ENCODE measurements around the gene MARK2.

The MARK2 gene

DNA sequence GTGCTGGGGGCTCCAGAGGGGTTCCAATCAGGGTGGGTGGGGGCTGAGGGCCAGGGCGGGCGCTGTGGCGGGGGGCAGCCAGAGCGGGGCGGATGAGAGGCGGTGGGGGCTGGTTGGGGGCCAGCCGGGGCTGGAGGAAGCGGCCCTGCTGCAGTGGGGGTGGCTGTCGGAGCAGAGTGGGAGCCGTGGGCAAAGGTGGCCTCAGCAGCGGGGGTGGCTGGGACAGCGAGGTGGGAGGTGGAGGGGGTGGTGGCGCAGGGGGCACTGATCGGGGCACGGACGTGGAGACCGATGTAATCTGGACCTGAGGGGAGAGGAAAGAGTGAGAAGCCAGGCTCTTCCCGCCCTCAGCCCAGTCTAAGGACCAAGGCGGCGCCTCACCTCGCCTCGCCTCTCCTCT is 73.0 kb downstream of the MARK2 start:
- DNase-seq, result no peak

DNA sequence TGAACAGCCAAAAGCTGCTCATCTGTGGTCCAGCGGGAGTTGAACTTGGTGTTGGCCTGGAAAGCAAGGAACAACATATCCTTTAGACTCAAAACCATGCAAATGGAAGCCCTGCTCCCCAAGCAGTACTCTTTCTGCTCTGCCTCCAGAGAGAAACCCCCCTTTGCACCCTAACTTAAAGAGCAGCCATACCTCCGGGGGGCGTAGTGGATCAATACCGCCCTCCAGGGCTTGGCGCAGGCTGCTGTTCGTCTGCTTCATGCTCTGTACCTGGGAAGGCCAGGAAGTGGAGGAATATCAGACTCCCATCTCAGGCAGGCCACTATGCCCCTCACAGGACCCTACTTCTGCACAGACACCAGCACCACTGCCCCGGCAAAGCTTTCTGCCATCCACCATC is 73.8 kb downstream of the MARK2 start:
- DNase-seq, result no peak

DNA sequence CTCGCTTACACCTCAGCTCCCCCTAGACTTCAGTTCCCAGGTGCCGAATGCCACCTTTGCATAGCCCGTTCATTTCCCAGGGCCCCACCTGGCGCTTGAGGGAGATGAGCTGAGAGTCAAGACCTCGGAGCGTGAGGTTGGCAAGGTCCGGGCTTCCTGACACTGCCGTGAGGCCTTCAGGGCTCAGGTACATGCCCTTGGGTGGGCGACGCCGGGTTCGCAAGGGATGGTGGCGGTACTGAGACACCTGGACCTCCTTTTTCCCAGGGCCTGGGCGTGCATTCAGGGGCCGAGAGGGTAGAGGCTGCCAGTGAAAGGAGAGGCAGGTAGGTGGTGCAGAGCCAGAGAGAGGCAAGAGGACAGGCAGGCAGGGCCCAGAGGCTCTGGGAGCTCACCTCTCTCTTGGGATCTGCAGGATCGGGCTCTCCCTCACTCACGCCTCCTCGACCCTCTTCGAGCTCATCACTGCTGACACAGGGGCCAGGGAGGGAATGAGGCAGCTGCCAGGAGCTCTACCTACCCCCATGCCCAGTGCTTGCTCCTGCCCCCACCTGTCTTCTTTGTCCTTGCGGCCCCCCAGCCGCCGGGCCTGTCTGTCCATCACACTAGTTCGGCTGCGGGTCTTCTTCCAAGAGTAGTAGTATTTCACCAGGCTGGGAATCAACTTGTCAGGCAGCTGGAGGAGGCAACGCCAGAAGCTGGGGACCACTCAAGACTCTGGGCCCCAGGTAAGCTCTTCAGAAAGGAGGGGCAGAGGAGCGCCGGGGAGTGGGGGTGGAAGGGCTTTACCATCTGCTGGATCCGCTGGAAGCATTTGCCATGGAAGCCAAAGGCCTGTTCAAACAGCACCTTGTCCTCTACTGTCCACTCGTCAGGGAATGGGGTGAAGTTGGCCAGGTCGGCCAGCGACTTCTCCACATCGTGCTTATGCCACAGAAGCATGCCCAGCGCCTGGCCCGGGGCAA is 75.2 kb downstream of the MARK2 start:
- no peak for DNase-seq

DNA sequence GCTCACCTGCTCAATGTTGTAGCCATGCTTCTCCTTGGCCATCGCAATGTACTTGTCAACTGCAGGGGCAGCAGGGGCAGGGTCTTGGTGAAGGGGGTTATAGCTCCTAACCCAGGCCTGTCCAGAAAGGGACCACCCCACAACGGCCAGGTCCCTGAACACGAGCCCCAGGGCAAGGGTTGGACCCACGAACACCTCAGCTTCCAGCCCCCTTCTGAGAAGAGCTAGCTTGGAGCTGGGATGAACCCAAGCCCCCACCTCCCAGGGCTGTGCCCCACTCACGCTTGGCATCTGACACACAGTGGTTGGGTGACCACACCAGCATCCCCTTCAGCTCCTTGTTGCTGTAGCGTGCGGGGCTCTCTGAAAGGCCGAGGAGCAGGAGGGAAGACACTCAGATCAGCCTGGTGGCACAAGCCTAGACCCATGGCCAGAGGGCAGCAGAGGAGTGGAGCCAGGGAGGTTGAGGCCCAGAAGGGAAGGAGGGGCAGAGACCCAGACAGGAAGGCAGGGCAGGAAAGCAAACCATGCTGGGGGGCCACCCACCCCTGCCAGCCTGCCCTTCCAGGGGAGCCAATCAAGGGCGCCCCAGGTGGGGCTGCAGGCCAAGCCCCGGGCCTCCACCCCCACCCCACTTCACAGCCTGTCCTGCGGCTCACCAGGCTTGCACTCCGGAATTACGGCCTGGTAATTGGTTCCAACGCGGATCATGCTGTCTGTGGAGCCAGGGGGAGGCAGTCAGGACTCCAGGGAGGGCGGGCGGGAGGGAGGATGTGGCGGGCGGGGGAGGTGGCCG is 76.2 kb downstream of the MARK2 start:
- no peak for DNase-seq

DNA sequence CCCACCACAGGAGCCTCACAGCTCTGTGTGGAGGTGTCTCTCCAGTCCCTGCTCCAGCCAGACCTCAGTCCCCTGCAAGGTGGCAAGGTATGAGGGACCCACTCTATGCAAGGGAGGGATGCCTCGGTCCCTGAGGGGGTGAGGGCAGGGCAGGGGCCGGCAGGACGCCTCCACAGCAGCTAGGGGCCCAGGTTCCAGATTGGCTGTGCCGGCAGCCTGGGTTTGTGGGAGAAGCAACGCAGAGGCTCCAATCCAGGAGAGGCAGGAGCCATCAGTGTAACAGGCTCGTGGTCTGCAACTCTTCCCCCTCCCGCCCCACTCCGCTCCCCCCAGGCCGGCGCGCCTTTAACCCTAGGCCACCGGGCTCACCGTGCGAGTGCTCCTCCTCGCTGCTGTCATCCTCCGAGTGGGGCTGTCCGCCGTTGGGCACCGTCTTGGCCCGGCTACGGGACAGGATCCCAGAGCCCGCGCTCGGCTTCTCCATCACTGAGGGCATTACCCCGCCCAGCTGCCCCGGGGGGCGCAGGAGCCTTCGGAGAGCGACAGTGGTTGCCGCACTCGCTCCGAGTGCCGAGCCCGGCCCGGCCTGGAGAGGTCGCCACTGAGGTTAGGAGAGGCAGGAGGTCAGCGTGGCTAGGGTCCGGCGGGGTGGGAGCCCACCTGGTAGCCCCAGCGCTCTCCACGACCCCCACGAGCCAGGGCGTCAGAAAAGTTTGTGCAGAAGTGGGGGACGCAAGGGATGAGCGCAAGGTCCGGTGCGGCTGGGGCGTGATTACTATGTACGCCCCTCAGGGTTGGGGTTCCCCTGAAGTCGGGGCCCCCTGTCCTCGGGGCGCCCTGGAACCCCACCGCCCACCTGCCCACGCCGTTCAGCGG is 77.3 kb downstream of the MARK2 start:
- peak in 1 of 2 donors; percentile 25 for DNase-seq

DNA sequence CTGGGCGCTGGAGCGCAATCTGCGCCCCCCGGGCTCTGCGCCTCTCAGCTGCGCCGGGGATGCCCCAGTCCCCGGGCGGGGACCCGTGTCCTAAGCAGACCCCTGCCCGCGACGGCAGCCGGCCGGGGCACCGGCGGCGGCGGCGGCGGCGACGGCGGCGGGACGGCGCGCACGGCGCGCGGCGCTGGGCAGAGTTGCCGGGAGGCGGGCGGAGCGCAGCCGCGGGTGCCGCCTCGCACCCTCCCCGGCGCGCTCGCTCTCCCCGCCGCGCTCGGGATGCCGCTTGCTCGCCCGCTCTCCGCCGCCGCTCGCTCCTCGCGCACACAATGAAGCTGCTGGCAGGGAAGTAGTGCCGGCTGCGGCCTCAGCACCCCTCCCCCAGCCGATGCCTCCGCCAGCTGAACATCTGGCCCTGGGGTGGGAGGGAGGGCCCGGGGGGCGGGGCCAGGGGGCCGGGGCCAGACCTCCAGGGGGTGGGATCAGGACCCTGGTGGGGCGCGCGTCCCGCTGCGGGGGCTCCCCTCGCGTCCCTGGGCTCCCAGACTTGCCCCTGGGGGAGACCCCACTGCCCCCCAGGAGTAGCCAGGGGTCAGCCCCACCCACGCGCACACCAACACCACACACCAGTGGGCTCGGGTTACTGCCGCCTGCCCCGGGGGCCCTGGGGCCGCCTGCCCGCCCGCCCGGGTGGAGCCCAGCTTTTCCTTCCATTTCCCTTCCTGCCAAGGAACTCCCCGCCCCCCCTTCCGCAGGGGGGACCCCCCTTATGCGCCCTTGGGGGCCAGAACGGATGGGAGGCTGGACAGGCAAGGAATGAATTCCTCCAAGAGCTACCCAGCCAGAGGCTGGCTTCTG is 78.2 kb downstream of the MARK2 start, which contains the start of gene RCOR2:
Gene RCOR2, minus strand, starts transcription at position 328 of the 855 bp plus-strand sequence. CDS start 708 bp downstream, outside the sequence.
- peak; percentile 78 to 84 for DNase-seq

DNA sequence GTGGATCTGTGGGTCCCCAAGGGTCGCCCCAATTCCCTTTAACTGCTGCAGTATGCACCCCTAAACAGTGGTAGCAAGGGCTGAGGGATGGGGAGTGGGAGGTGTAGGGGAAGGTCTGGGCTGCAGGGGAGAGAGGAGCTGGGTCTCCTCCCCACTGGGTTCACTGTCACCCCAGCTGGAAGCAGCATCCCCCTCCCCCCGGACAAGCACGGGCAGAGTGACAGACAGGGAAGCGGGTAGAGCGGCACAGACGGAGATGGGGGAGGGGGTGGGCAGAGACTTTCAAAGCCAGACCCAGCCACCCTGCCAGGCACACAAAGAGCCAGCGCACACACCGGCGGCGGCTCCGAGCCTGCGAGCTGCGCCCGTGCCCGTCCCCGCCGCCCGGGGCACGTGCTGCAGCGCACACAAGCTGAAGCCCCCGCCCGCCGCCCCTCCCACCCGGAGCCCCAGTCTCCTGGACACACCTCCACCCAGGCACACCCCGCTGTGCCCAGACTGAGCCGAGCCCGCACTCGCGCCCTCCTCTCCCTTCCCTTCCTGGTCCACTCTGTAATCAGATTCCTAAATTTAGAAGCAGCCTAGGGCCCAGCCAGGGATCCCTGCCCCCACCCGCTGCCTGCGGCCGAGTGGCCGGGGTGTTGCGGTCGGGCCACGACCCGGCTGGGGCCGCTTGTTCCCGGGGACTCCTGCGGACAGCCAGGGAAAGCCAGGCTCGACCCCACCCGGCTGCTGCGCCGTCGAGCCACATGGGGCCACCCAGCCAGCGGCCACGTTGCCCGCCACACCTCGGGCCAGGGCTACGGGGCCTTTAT is 79.0 kb downstream of the MARK2 start:
- DNase-seq, result peak; percentile 66 to 77

DNA sequence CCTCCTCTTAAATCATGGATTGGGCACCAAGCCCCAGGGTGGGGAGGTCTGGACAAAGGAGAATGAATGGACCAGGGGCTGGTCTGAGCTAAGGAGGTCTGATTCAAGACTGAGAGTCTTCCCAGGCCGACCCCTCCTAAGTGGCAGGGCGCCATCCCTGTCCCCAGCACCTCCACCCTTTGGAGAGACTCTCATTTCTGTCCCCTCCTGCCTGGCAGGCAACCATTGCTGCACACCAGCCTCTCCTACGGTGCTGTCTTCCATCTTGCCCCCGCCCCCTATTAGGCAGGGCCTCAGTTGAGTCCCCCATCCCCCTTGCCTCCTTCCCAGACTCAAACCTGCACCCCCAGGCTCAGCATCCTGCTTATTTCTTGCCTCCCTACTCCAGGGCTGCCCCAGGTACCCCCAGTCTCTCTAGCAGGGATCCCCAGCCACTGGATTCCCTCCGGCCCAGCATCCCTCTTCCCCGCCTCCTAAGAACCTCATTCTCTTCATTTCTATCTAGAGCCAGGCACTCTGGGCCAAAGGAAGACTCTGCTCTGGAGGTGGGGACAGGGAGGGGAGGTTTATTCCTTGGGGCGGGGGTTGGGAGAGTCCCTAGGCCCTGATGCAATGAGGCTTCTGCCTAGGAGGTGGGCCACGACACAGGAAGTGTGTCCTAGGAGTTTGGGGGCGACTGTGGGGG is 79.7 kb downstream of the MARK2 start:
- DNase-seq, result no peak

DNA sequence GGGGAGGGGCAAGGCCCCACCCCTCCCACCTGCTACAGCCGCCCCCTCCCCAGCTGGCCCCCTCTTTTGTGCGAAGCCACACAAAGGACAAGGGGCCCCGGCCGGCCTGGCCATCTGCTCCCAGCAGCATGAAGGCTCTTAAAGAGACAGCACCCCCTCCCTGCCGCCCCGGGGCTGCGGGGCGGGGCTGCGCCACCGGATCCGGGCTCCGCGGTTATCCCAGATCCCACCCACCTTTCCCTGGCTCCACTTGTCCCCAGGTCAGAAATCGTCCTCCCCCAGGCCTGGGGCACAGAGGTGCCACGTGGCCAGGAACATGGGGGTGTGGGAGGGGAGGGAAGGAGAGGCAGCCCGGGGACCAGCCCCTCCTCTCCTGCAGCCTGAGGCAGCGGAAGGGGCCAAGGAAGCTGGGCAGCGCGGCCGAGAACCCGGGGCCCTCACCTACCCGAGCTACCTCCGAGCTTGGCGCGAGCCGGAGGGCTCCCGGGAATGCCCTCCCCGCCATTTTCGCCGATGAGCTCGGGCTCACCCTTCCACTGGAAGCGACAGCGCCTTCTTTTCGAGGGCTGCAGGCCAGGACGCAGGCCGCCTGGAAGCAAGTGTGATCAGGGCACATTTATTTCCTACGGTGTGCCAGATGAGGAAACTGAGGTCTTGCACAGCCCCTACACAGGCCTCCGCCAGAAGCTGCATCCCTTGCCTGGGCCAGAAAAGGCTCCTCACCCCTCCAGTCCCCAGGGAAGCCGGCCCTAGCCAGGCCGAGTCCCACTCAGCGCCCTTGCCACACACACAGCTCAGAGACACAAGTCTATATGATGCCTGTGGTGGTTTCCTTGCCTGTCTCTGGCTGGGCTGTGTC is 80.6 kb downstream of the MARK2 start:
- peak; percentile 35 to 63 for DNase-seq

DNA sequence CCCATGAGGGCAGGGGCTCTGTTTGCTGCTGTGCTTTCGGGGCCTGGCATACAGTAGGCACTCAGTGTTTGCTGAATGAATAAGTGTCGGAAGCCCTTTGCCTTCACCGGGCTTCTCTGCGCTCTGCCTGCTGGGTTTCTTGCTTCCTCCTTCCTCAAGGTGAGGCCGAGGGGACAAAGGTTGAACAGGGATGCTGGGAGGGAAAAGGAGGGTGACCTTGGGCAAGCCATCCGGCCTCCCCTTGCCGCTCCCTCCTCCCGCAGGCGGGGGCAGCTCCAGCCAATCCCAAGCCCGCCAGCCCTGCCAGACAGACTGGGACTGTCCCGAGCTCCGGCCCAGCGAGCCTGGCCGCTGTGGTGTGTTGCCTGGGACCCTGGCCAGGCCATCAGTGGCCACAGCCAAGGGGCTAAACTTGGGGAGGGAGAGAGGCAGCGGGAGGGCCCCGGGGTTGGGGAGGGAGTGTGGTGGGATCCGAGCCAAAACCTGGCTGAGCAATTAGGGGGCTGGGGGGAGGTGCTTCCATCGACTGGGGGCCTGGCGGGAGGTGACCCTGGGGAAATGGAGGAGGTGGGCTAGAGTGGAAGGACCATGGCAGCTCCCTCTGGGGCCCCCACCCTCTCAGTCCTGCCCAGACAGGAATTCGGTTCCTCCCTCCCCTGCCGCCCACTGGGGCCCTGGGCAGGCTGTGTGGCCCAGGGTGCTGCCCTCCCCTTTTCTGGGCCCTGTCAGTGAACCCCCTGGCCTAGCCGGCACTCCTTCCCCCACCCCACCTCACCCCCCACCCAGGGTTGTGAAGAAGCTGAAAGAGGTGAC is 81.4 kb downstream of the MARK2 start:
- peak; percentile 35 to 80 for DNase-seq

DNA sequence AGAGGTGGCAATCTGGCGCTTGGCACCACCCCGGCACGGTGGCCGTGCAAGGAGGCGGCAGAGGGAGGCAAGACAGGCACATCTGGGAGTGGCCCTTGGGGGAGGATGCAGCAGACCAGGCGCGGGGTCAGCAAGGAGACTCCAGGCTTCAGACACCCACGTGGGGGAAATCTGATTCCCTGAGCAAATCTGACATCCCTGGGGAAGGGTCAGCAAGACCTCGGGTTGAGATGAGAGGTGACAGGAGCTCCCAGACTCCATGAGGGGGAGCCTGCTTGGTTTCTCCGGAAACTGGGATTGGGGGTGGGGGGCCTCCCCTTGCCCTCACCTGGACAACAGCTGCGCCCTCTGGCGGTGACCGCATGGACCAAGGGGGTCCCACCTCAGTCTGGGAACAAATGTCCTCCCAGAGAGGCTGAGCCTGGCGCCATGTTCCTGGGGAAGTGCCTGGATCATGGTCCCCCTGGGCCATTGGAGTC is 82.1 kb downstream of the MARK2 start:
- no peak for DNase-seq

DNA sequence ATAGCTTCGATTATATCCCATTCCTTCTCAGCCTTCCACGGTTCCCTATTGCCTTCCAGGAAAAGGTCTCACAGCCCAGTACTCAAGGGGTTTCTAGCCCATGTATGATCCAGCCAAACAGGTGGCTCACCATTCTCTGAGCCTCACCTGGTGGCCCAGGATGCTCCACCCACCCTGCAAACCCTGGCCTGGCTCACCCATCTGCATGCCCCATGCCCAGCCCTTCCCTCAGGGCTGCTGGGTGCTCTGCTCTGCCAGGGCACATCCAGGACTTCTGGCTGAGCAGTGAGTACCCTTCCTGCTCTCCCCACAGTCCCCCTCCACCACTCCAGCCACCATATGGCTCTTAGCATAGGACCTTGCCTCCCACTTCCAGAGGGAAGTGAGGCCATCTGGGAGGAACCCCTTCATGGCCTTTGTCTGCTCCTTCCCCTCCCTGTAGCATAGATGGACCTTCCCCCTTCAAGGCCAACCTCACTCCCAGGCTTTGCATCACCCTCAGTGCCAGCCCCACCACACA is 83.8 kb downstream of the MARK2 start:
- no peak for DNase-seq

DNA sequence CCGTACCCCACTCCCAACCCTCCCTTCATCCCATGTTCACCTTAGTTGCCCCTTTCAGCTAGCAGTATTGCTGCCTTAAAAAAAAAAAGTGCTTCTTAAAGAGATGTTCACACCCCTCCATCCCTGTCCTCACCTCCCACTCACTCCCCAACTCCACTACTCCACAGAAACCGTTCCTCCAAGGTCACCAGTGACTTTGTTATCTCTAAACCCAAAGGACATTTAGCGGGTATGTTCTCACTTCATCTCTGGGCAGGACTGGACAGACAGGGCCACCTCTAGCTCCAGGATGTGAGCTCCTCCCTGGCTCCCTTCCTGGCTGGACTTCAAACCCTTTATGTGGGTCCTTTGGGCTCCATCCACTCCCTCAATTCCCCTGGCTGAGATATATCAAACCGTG is 84.4 kb downstream of the MARK2 start:
- DNase-seq, result no peak

DNA sequence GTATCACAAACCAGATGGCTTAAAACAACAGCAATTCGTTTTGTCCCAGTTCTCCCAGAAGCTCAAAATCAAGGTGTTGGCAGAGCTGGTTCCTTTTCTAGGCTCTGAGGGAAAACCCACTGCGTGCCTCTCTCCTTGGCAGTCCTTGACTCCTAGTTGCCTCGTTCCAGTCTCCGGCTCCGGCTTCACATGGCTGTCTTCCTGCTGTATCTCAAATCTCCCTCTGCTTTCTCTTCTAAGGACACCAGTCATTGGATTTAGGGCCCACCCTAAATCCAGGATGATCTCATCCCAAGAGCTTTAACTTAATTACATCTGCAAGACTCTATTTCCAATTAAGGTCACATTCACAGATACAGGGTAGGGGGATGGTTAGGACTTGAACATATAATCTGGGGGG is 90.7 kb downstream of the MARK2 start:
- DNase-seq, result no peak

DNA sequence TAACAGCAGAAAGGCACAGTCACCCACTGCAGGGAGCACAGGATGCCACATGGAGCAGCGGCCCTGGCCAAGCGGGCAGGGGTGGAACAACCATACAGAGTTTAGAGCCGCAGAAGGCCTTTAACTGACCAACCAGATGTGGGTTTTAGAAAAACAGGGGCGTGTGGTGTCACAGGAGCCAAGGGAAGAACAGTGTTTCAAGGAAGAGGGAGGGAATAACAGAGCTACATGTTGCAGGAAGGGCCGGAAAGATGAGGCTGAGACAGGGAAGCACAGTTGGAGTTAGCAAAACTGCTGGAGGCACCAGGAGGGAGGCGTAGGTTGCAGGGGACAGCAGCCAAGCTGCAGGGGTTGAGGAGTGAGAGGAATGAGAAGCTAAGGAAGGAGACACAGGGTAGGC is 92.1 kb downstream of the MARK2 start:
- DNase-seq, result no peak

DNA sequence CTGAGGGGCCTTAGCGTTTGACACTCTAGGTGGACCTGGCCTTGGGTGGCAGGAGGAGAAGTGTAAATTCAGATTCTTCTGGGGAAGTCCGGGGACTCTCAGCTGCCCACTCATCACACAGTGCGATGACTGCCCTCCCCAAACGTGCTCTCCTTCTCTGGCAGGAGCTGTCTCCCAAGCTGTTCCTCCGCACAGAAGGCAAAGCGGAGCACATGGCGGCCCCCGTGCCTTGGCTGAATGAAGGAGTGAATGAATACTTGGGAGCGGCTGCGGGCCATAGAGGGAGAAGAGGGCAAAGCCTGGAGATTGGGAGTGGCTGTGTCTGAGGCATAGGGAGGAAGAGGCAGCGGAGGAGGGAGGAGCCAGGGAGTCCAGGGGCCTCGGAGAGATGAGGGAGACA is 93.0 kb downstream of the MARK2 start:
- no peak for DNase-seq

DNA sequence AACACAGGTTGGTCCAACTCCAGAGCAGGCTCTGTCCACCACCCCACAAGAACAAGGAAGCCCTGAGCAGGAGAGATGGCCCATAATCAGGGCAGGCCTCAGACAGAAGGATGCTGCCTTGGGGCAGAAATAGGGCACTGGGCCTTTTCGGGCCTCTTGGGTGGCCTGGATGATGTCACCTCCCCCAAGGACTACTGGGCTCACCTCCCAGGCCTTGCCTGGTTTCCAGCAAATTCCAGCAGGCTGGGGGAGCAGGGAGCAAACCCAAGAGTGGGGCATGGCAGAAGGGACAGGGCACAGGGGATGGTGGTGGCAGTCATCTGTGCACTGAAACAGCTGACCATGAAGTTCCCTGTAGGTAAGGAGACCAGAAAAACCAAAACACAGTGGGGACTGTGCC is 94.5 kb downstream of the MARK2 start:
- no peak for DNase-seq

Measured in hippocampal formation (tissue), 2 donors.